ENCODE measurements around the gene MITF. TPM values are rescaled to one million over a fixed set of nuclear protein-coding genes. Genes with fewer than 3 reads are reported as not detected.
A peak's percentile ranks its signal among the peaks of the same experiment; 100 is the strongest.

Gene MITF
- polyA plus RNA-seq, 1 of the 3 experiments (the other 2 are of a cell fraction) = 1.7 TPM

GRCh38 chr3:69740103-69741021, 1.1 kb downstream of the MITF start:
- DNase-seq = no peak
- H3K36me3 ChIP-seq (replicated peaks in 1 of 2; ENCODE audit: control insufficient read depth in 1 of 2, insufficient read depth in 2 of 2, low read length in 1 of 2) = no peaks in the 10 kb centered on the region
- H3K4me3 ChIP-seq (ENCODE audit: low read depth in 2 of 2, low read length in 1 of 2) = peak overlapping the region; percentile 86 to 95
- H3K79me2 ChIP-seq (ENCODE audit: insufficient read depth) = no peaks in the 10 kb centered on the region; the same call in 1 of the 2 replicates
- POLR2A ChIA-PET = no interaction called here
- peak overlapping the region; percentile 99 for H2AFZ ChIP-seq (ENCODE audit: low read depth)
- TF ChIP-seq RXRA (IDR thresholded peaks at IDR 0.05; ENCODE audit: borderline replicate concordance, low read depth) = no peak
- TF ChIP-seq POLR2AphosphoS5 (IDR thresholded peaks at IDR 0.05; ENCODE audit: low read depth, low read length) = no peak
- no peak for TF ChIP-seq EZH2phosphoT487 (IDR thresholded peaks at IDR 0.05; ENCODE audit: borderline replicate concordance, low read depth)
- no peak for TF ChIP-seq YY1 (IDR thresholded peaks at IDR 0.05; ENCODE audit: low read depth)
- TF ChIP-seq RCOR1 (IDR thresholded peaks at IDR 0.05; ENCODE audit: low read length) = no peak
- no peak for TF ChIP-seq SIN3A (IDR thresholded peaks at IDR 0.05; ENCODE audit: borderline replicate concordance, low read depth, low read length)
- no peak for TF ChIP-seq CHD2 (IDR thresholded peaks at IDR 0.05; ENCODE audit: low read length, partially characterized antibody)
- TF ChIP-seq, protein P1, sequence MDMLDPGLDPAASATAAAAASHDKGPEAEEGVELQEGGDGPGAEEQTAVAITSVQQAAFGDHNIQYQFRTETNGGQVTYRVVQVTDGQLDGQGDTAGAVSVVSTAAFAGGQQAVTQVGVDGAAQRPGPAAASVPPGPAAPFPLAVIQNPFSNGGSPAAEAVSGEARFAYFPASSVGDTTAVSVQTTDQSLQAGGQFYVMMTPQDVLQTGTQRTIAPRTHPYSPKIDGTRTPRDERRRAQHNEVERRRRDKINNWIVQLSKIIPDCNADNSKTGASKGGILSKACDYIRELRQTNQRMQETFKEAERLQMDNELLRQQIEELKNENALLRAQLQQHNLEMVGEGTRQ (IDR thresholded peaks at IDR 0.05; ENCODE audit: borderline replicate concordance, low read depth, low read length) = no peak
- TF ChIP-seq GABPA (IDR thresholded peaks at IDR 0.05; ENCODE audit: low read depth) = no peak
- no peak for TF ChIP-seq RFX5 (IDR thresholded peaks at IDR 0.05; ENCODE audit: low read length)
- peaks cover 0 to 8% of the 10 kb centered on the region in 2 experiments; a peak in 1 of 4 replicates for H3K4me1 ChIP-seq (ENCODE audit: control insufficient read depth in 1 of 2, insufficient read depth in 2 of 2, low read depth in 1 of 2, low read length in 1 of 2)
- H3K4me2 ChIP-seq = peak overlapping the region; percentile 90
- WGBS (ENCODE audit: low lambda C conversion rate) = 54% methylated on average over 20 of the region's 26 CpGs
- no peaks in the 10 kb centered on the region for H3F3A ChIP-seq (replicated peaks; ENCODE audit: insufficient read depth)
- no peaks in the 10 kb centered on the region for H3K9me2 ChIP-seq
- H4K20me1 ChIP-seq (ENCODE audit: insufficient read depth) = no peaks in the 10 kb centered on the region
- H3K27ac ChIP-seq (ENCODE audit: low read depth in 2 of 2, low read length in 1 of 2) = no peak overlapping the region
- no peaks in the 10 kb centered on the region for H3K27me3 ChIP-seq (ENCODE audit: insufficient read depth)
- H3K9me3 ChIP-seq = no peaks in the 10 kb centered on the region
- H3K9ac ChIP-seq = peak overlapping the region; percentile 56; the same call in 1 of the 2 replicates
- CTCF ChIA-PET = interaction anchor here (1.0 to 2.1 kb wide), 2 partner anchors 49 to 51 kb away, joined by 3 to 10 read pairs; no protein-coding TSS in a partner anchor

GRCh38 chr3:69741032-69741767, 1.9 kb downstream of the MITF start:
- 89% methylated on average over 13 of the region's 13 CpGs for WGBS (ENCODE audit: low lambda C conversion rate)
- Histone ChIP-seq H3K4me3 (ENCODE audit: low read depth in 2 of 2, low read length in 1 of 2) (no peak overlapping the region), H2AFZ (ENCODE audit: low read depth) (no peak overlapping the region), H3K4me1 (ENCODE audit: control insufficient read depth in 1 of 2, insufficient read depth in 2 of 2, low read depth in 1 of 2, low read length in 1 of 2) (peaks cover 0 to 8% of the 10 kb centered on the region in 2 experiments; a peak in 1 of 4 replicates), H3F3A (replicated peaks; ENCODE audit: insufficient read depth) (no peaks in the 10 kb centered on the region), H3K9me2 (no peaks in the 10 kb centered on the region), H3K27me3 (ENCODE audit: insufficient read depth) (no peaks in the 10 kb centered on the region), H3K9ac (no peak overlapping the region), H3K4me2 (no peak overlapping the region), H3K27ac (ENCODE audit: low read depth in 2 of 2, low read length in 1 of 2) (no peak overlapping the region), H3K36me3 (replicated peaks in 1 of 2; ENCODE audit: control insufficient read depth in 1 of 2, insufficient read depth in 2 of 2, low read length in 1 of 2) (no peaks in the 10 kb centered on the region), H3K9me3 (no peaks in the 10 kb centered on the region), H4K20me1 (ENCODE audit: insufficient read depth) (no peaks in the 10 kb centered on the region), H3K79me2 (ENCODE audit: insufficient read depth) (no peaks in the 10 kb centered on the region)
- no peak for DNase-seq
- TF ChIP-seq TCF12 (IDR thresholded peaks at IDR 0.05) (no peak), EZH2phosphoT487 (IDR thresholded peaks at IDR 0.05; ENCODE audit: borderline replicate concordance, low read depth) (no peak), MEF2A (IDR thresholded peaks at IDR 0.05; ENCODE audit: borderline replicate concordance, low read depth) (no peak), FOXJ3 (CRISPR knock-in tag; IDR thresholded peaks at IDR 0.05) (no peak), ELF1 (IDR thresholded peaks at IDR 0.05) (no peak), NRF1 (IDR thresholded peaks at IDR 0.05; ENCODE audit: low read depth, low read length) (no peak), TEAD4 (IDR thresholded peaks at IDR 0.05; ENCODE audit: borderline replicate concordance, insufficient read depth) (no peak), EP300 (IDR thresholded peaks at IDR 0.05; ENCODE audit: borderline replicate concordance in 1 of 2, low read depth in 1 of 2, low read length in 1 of 2) (no peak), GABPA (IDR thresholded peaks at IDR 0.05; ENCODE audit: low read depth) (no peak), RAD21 (IDR thresholded peaks at IDR 0.05; ENCODE audit: low read length) (no peak)
- TF ChIP-seq, protein P2, sequence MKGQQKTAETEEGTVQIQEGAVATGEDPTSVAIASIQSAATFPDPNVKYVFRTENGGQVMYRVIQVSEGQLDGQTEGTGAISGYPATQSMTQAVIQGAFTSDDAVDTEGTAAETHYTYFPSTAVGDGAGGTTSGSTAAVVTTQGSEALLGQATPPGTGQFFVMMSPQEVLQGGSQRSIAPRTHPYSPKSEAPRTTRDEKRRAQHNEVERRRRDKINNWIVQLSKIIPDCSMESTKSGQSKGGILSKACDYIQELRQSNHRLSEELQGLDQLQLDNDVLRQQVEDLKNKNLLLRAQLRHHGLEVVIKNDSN (IDR thresholded peaks at IDR 0.05; ENCODE audit: borderline replicate concordance, low read depth) = no peak
- TF ChIP-seq, protein P3, sequence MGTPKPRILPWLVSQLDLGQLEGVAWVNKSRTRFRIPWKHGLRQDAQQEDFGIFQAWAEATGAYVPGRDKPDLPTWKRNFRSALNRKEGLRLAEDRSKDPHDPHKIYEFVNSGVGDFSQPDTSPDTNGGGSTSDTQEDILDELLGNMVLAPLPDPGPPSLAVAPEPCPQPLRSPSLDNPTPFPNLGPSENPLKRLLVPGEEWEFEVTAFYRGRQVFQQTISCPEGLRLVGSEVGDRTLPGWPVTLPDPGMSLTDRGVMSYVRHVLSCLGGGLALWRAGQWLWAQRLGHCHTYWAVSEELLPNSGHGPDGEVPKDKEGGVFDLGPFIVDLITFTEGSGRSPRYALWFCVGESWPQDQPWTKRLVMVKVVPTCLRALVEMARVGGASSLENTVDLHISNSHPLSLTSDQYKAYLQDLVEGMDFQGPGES (IDR thresholded peaks at IDR 0.05; ENCODE audit: low read depth, low read length) = no peak
- TF ChIP-seq, protein P4, sequence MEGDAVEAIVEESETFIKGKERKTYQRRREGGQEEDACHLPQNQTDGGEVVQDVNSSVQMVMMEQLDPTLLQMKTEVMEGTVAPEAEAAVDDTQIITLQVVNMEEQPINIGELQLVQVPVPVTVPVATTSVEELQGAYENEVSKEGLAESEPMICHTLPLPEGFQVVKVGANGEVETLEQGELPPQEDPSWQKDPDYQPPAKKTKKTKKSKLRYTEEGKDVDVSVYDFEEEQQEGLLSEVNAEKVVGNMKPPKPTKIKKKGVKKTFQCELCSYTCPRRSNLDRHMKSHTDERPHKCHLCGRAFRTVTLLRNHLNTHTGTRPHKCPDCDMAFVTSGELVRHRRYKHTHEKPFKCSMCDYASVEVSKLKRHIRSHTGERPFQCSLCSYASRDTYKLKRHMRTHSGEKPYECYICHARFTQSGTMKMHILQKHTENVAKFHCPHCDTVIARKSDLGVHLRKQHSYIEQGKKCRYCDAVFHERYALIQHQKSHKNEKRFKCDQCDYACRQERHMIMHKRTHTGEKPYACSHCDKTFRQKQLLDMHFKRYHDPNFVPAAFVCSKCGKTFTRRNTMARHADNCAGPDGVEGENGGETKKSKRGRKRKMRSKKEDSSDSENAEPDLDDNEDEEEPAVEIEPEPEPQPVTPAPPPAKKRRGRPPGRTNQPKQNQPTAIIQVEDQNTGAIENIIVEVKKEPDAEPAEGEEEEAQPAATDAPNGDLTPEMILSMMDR (IDR thresholded peaks at IDR 0.05) = no peak
- POLR2A ChIA-PET = no interaction called here
- CTCF ChIA-PET = no interaction called here
